ENCODE results near the gene EPHX1. TPM values are rescaled to one million over a fixed set of nuclear protein-coding genes. Genes with fewer than 3 reads are reported as not detected.

The EPHX1 gene
- total and polyA plus RNA-seq, 2 donors from 2014 or later: 78.6 to 178 TPM

DNA sequence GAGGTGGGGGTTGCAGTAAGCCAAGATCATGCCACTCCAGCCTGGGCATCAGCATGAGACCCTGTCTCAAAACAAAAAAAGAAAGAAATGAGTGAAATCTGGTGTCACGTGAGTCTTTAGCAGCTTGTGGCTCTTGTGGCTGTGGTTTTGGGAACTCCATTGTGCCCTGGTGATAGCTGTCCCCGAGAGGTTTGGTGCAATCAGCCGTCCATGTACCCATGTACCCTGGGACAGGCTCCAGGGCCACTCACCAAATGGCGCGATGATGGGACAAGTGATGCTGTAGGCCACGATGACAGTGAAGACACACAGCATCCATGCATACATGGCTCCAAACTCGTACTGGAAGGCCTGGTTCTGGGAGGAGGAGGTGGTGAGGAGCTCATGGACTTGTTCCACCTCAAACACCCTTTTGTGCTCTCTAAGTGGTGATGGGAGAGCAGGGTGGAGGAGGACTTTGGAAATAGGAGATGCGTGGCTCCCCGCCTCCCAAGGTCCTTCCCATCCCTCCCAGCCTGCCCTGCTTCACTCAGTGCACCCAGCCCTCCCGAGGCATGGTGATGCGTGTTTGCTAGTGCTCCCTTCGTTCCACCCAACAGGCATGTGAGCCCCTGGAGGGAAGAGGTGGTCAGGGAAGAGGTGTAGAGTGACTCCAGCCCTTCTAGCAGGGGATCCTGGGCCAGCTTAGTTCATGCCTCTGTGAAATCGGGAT lies 42.6 kb downstream of the EPHX1 start:
- Histone ChIP-seq H3K36me3 (ENCODE audit: control insufficient read depth in 2 of 3, insufficient read depth in 3 of 3, low read length in 3 of 3) (peaks cover 4 to 47% (median 21%) of the 10 kb centered on the region in 3 donors), H3K27me3 (ENCODE audit: control insufficient read depth, insufficient read depth, low read length) (no peaks in the 10 kb centered on the region), H3K27ac (ENCODE audit: low read depth in 2 of 2, low read length in 2 of 2) (no peak overlapping the region), H3K4me3 (ENCODE audit: low read length in 3 of 3) (no peak overlapping the region), H3K9me3 (ENCODE audit: control insufficient read depth in 2 of 3, insufficient read depth in 1 of 3, low read length in 3 of 3) (no peaks in the 10 kb centered on the region), H3K4me1 (ENCODE audit: control insufficient read depth in 2 of 3, insufficient read depth in 2 of 3, low read depth in 1 of 3, low read length in 3 of 3) (peaks cover 0 to 4% (median 0%) of the 10 kb centered on the region in 3 donors), H3K9ac (ENCODE audit: low read length in 3 of 3) (no peak overlapping the region)
- TF ChIP-seq, protein P1, sequence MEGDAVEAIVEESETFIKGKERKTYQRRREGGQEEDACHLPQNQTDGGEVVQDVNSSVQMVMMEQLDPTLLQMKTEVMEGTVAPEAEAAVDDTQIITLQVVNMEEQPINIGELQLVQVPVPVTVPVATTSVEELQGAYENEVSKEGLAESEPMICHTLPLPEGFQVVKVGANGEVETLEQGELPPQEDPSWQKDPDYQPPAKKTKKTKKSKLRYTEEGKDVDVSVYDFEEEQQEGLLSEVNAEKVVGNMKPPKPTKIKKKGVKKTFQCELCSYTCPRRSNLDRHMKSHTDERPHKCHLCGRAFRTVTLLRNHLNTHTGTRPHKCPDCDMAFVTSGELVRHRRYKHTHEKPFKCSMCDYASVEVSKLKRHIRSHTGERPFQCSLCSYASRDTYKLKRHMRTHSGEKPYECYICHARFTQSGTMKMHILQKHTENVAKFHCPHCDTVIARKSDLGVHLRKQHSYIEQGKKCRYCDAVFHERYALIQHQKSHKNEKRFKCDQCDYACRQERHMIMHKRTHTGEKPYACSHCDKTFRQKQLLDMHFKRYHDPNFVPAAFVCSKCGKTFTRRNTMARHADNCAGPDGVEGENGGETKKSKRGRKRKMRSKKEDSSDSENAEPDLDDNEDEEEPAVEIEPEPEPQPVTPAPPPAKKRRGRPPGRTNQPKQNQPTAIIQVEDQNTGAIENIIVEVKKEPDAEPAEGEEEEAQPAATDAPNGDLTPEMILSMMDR (IDR thresholded peaks at IDR 0.05; ENCODE audit: borderline replicate concordance, extremely low read depth, insufficient read depth): no peak
- intact Hi-C loops (cut with DNase I): no loop called here
- FAIRE-seq (no peak), DNase-seq (no peak)

DNA sequence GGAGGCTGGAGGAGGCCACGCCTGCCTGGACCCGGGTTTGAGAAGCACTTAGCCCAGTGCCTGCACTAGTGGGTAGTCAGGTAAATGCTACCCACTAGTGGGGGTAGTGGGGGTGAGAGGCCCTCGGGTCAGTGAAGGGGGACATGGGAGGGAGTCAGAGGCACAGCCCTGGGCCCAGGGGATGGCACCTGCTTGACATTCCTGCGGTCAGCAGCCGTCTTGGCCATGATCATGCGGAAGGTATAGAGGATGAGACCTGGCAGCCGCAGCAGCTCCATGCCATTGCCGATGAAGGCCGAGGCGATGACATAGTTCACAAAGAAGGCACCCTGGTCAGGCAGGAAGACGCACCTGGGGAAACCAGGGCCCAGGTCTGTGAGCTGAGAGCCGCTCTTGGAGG lies 43.5 kb downstream of the EPHX1 start:
- Histone ChIP-seq H3K27ac (ENCODE audit: low read depth in 2 of 2, low read length in 2 of 2) (no peak overlapping the region), H3K9ac (ENCODE audit: low read length in 3 of 3) (no peak overlapping the region), H3K36me3 (ENCODE audit: control insufficient read depth in 2 of 3, insufficient read depth in 3 of 3, low read length in 3 of 3) (peaks cover 4 to 46% (median 21%) of the 10 kb centered on the region in 3 donors), H3K27me3 (ENCODE audit: control insufficient read depth, insufficient read depth, low read length) (no peaks in the 10 kb centered on the region), H3K9me3 (ENCODE audit: control insufficient read depth in 2 of 3, insufficient read depth in 1 of 3, low read length in 3 of 3) (no peaks in the 10 kb centered on the region), H3K4me3 (ENCODE audit: low read length in 3 of 3) (no peak overlapping the region), H3K4me1 (ENCODE audit: control insufficient read depth in 2 of 3, insufficient read depth in 2 of 3, low read depth in 1 of 3, low read length in 3 of 3) (peaks cover 0 to 4% (median 0%) of the 10 kb centered on the region in 3 donors)
- TF ChIP-seq, protein P1 (IDR thresholded peaks at IDR 0.05; ENCODE audit: borderline replicate concordance, extremely low read depth, insufficient read depth): no peak
- no peak for FAIRE-seq
- intact Hi-C loops (cut with DNase I): no loop called here
- DNase-seq: no peak

DNA sequence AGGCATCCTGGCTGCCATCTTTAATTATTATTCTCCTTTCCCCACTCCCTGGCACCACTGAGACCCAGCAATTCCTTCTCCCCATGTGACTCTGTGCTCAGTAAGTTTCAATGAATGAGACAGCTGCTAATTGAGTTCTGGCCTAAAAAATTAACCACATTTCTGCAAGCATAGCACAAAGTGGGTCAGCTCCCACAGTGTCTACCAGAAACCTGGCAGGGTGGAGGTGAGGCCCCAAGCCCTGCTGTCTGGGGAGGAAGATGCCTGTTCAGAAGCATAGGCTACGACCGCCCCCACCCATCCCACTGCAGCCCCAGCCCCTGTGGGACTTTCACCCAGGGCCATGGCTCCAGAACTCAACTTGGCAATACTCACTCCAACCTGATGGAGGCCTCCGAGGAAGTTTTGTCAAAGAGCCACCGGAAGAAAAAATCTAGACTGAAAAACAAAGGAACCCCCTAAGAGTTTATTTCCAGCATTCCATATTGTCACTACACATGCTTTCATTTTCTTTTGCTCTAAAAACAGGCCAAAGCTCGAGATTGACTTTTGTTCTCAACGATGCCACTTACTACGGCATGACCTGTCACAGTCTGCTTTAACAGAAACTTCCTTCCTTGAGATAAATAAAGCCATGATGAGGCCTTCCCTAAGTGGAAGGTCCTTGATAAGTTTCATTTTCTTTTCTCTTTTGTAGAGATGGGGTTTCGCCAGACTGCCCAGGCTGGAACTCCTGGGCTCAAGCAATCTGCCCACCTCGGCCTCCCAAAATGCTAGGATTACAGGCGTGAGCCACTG lies 45.8 kb downstream of the EPHX1 start:
- H3K9me3 ChIP-seq (ENCODE audit: control insufficient read depth in 2 of 3, insufficient read depth in 1 of 3, low read length in 3 of 3): no peaks in the 10 kb centered on the region
- H3K9ac ChIP-seq (ENCODE audit: low read length in 3 of 3): no peak overlapping the region
- TF ChIP-seq, protein P1 (IDR thresholded peaks at IDR 0.05; ENCODE audit: borderline replicate concordance, extremely low read depth, insufficient read depth): no peak
- H3K4me3 ChIP-seq (ENCODE audit: low read length in 3 of 3): no peak overlapping the region
- peaks cover 4 to 60% (median 30%) of the 10 kb centered on the region in 3 donors for H3K36me3 ChIP-seq (ENCODE audit: control insufficient read depth in 2 of 3, insufficient read depth in 3 of 3, low read length in 3 of 3)
- DNase-seq: no peak
- peaks cover 0 to 4% (median 0%) of the 10 kb centered on the region in 3 donors for H3K4me1 ChIP-seq (ENCODE audit: control insufficient read depth in 2 of 3, insufficient read depth in 2 of 3, low read depth in 1 of 3, low read length in 3 of 3)
- FAIRE-seq: no peak
- peak overlapping the region in 1 of 2 donors; percentile 9 for H3K27ac ChIP-seq (ENCODE audit: low read depth in 2 of 2, low read length in 2 of 2)
- H3K27me3 ChIP-seq (ENCODE audit: control insufficient read depth, insufficient read depth, low read length): no peaks in the 10 kb centered on the region
- intact Hi-C loops (cut with DNase I): no loop called here

All from kidney (tissue), 14 donors.